Measurements from ENCODE around the gene GGA1.

- TF ChIP-seq CTCF (IDR thresholded peaks at IDR 0.05): no peak
- TF ChIP-seq POLR2A (IDR thresholded peaks at IDR 0.05): no peak
- TF ChIP-seq POLR2AphosphoS5 (IDR thresholded peaks at IDR 0.05): no peak
Observed at GRCh38 chr22:37571992-37572373, 36.7 kb upstream of the GGA1 start.

Data from breast epithelium (tissue), 3 donors.